PC-3 (cell line): ENCODE data around the gene SNX8. TPM values are rescaled to one million over a fixed set of nuclear protein-coding genes. Genes with fewer than 3 reads are reported as not detected.

Source experiments
- ATAC-seq: fragments of 200-7000 bp; cut with Tn5 transposase; 2 replicates; pipeline ENCODE4 v1.9.1; 2020; ENCODE audit warnings: mild to moderate bottlenecking, moderate library complexity
- BruUV-seq: library from RNA; stranded (reverse); fragments of 400-500 nt; replicated peaks from 2 replicates; lab custom pipeline; 2021; lab: Mats Ljungman, UMichigan
- CTCF ChIA-PET: fragments of 300-600 bp; sonication (Branson Sonifier 250); formaldehyde crosslinking; loops from one replicate; lab custom pipeline; 2022; ENCODE audit warnings: antibody characterized with exemption; lab: Charles Lee
- POLR2A ChIA-PET: fragments of 300-600 bp; sonication (Branson Sonifier 250); formaldehyde crosslinking; loops from one replicate; lab custom pipeline; 2022; ENCODE audit warnings: antibody characterized with exemption; ENCODE audit not compliant: unreplicated experiment; lab: Charles Lee
- DNase-seq: peaks from one replicate; pipeline ENCODE4 v3.0.0-alpha.2; 2015
- H2AFZ ChIP-seq: fragments of 300-600 bp; sonication (generic); 2 replicates; pipeline ENCODE4 v1.6.0; 2016; ENCODE audit warnings: antibody characterized with exemption, low read length
- H3F3A ChIP-seq: fragments of 300-600 bp; sonication (generic); one replicate; pipeline ENCODE4 v1.6.0; 2017; ENCODE audit warnings: antibody characterized with exemption, low read length, control low read depth, mild to moderate bottlenecking; ENCODE audit not compliant: unreplicated experiment
- H3K27ac ChIP-seq: fragments of 300-600 bp; sonication (generic); 2 replicates; pipeline ENCODE4 v1.5.1; 2016; ENCODE audit warnings: mild to moderate bottlenecking, low read length
- H3K27me3 ChIP-seq: fragments of 300-600 bp; sonication (generic); 2 replicates; pipeline ENCODE4 v1.6.1; 2016; ENCODE audit warnings: low read length, mixed read lengths
- H3K36me3 ChIP-seq: fragments of 300-600 bp; sonication (generic); 2 replicates; pipeline ENCODE4 v1.6.1; 2016; ENCODE audit warnings: low read depth, mixed run types, low read length, mixed read lengths
- H3K4me1 ChIP-seq: fragments of 300-600 bp; sonication (generic); 2 replicates; pipeline ENCODE4 v1.5.1; 2016; ENCODE audit warnings: low read length; ENCODE audit not compliant: insufficient read depth
- H3K4me2 ChIP-seq: fragments of 300-600 bp; sonication (generic); 2 replicates; pipeline ENCODE4 v1.6.0; 2016; ENCODE audit warnings: low read length
- H3K4me3 ChIP-seq: fragments of 300-600 bp; sonication (generic); 2 replicates; pipeline ENCODE4 v1.5.1; 2016; ENCODE audit warnings: mild to moderate bottlenecking, low read length, mixed read lengths
- H3K79me2 ChIP-seq: fragments of 300-600 bp; sonication (generic); 2 replicates; pipeline ENCODE4 v1.6.1; 2017; ENCODE audit warnings: low read length, mixed read lengths
- H3K9ac ChIP-seq: fragments of 300-600 bp; sonication (generic); 2 replicates; pipeline ENCODE4 v1.6.0; 2016; ENCODE audit warnings: mild to moderate bottlenecking, low read length
- H3K9me2 ChIP-seq: fragments of 300-600 bp; sonication (generic); replicated peaks from 2 replicates; pipeline ENCODE4 v1.6.1; 2016; ENCODE audit warnings: mixed run types, low read length, mixed read lengths
- H3K9me3 ChIP-seq: fragments of 300-600 bp; sonication (generic); 2 replicates; pipeline ENCODE4 v1.6.1; 2016; ENCODE audit warnings: low read length, mixed read lengths
- H4K20me1 ChIP-seq: fragments of 300-600 bp; sonication (generic); 2 replicates; pipeline ENCODE4 v1.6.1; 2016; ENCODE audit warnings: low read length, mixed read lengths
- EZH2 ChIP-seq: fragments of 300-600 bp; sonication (generic); IDR thresholded peaks from one replicate; pipeline ENCODE4 v1.6.1; 2017; ENCODE audit warnings: antibody characterized with exemption, mild to moderate bottlenecking, low read length; ENCODE audit not compliant: unreplicated experiment
- EZH2phosphoT487 ChIP-seq: fragments of 300-600 bp; sonication (generic); IDR thresholded peaks from 2 replicates; pipeline ENCODE4 v1.6.1; 2018; ENCODE audit warnings: mild to moderate bottlenecking, antibody characterized with exemption, low read length, borderline replicate concordance
- intact Hi-C: fragments of 100-400 bp; cut with micrococcal nuclease; formaldehyde crosslinking; loops from 2 replicates; pipeline ENCODE4 v1.9.0; 2023
- total RNA-seq: library from RNA; depleted of rRNA; stranded (reverse); fragments of >200 nt; gene quantifications from 2 replicates; pipeline ENCODE4 v1.2.3, GENCODE V29; 2014
- TF ChIP-seq, protein P1 (sequence below): fragments of 300-600 bp; sonication (generic); conservative IDR thresholded peaks from 2 replicates; pipeline ENCODE4 v1.5.1; 2017; ENCODE audit warnings: antibody characterized with exemption, low read depth, mild to moderate bottlenecking, low read length

SNX8 gene
- total RNA-seq, 1 experiment from 2014 or later: 12.3 TPM

DNA sequence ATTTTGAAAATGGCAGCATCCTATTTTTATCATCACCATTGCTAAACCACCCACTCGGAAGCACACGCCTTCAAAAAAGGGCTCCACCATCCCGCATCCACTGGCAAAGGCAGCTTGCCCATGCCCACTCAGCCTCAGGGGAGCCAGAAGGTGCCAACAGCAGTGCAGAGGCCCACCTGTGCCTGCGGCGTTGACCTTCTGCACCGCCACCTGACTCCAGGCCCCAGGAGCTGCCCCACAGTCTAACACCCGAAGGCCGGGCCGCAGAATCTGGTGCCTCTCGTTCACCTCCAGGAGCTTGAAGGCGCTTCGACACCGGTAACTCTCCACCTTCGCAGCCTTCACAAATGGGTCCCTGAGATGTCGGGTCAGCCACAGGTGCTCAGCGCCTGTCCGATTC, 75.0 kb downstream of the SNX8 start:
- TF ChIP-seq EZH2 (no peak), EZH2phosphoT487 (no peak)
- TF ChIP-seq, protein P1, sequence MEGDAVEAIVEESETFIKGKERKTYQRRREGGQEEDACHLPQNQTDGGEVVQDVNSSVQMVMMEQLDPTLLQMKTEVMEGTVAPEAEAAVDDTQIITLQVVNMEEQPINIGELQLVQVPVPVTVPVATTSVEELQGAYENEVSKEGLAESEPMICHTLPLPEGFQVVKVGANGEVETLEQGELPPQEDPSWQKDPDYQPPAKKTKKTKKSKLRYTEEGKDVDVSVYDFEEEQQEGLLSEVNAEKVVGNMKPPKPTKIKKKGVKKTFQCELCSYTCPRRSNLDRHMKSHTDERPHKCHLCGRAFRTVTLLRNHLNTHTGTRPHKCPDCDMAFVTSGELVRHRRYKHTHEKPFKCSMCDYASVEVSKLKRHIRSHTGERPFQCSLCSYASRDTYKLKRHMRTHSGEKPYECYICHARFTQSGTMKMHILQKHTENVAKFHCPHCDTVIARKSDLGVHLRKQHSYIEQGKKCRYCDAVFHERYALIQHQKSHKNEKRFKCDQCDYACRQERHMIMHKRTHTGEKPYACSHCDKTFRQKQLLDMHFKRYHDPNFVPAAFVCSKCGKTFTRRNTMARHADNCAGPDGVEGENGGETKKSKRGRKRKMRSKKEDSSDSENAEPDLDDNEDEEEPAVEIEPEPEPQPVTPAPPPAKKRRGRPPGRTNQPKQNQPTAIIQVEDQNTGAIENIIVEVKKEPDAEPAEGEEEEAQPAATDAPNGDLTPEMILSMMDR: no peak
- no peak overlapping the region for H3K9ac ChIP-seq
- no peak overlapping the region for H3K27ac ChIP-seq
- no peaks in the 10 kb centered on the region for H3F3A ChIP-seq
- H3K4me2 ChIP-seq: no peak overlapping the region
- no peaks in the 10 kb centered on the region for H3K27me3 ChIP-seq
- ChIA-PET POLR2A (no interaction called here), CTCF (no interaction called here)
- ATAC-seq (no peak), DNase-seq (no peak)
- BruUV-seq: no TSS peak
- H3K9me3 ChIP-seq: no peaks in the 10 kb centered on the region
- H4K20me1 ChIP-seq: no peaks in the 10 kb centered on the region
- H2AFZ ChIP-seq: no peak overlapping the region
- H3K4me1 ChIP-seq: peaks cover 17% of the 10 kb centered on the region
- intact Hi-C loops: no loop called here
- H3K4me3 ChIP-seq: no peak overlapping the region
- H3K9me2 ChIP-seq: no peaks in the 10 kb centered on the region
- H3K36me3 ChIP-seq: peaks cover 26% of the 10 kb centered on the region
- H3K79me2 ChIP-seq: peaks cover 35% of the 10 kb centered on the region

DNA sequence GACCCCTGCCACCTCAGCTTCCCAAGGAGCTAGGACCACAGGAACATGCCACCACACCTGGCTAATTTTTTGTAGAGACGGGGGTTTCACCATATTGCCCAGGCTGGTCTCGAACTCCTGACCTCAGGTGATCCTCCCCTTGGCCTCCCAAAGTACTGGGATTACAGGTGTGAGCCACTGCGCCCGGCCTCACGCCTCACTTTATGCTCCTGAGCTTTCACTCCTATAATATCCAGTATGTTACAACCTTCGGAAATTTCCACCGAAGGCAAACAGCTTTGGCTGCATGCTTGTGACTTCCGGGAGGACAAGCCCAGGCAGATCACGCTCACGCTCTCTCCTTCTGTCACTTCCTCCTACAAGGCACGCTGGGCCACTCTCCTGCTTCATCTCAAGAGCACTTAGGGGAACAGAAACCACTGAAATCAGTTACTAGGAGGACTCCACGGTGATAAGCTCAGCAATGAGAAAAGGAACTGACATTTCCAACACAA, 77.1 kb downstream of the SNX8 start:
- Histone ChIP-seq H3K9ac (no peak overlapping the region), H3K4me1 (peaks cover 5% of the 10 kb centered on the region), H3K27me3 (no peaks in the 10 kb centered on the region), H3K79me2 (peaks cover 31% of the 10 kb centered on the region), H3F3A (no peaks in the 10 kb centered on the region), H3K27ac (no peak overlapping the region), H3K4me3 (no peak overlapping the region), H4K20me1 (no peaks in the 10 kb centered on the region), H2AFZ (no peak overlapping the region), H3K9me3 (no peaks in the 10 kb centered on the region), H3K9me2 (no peaks in the 10 kb centered on the region), H3K4me2 (no peak overlapping the region), H3K36me3 (peaks cover 26% of the 10 kb centered on the region)
- no peak for DNase-seq
- no peak for ATAC-seq
- CTCF ChIA-PET: no interaction called here
- POLR2A ChIA-PET: no interaction called here
- intact Hi-C loops: no loop called here
- TF ChIP-seq EZH2phosphoT487 (no peak), EZH2 (no peak)
- TF ChIP-seq, protein P1: no peak
- BruUV-seq: no TSS peak

DNA sequence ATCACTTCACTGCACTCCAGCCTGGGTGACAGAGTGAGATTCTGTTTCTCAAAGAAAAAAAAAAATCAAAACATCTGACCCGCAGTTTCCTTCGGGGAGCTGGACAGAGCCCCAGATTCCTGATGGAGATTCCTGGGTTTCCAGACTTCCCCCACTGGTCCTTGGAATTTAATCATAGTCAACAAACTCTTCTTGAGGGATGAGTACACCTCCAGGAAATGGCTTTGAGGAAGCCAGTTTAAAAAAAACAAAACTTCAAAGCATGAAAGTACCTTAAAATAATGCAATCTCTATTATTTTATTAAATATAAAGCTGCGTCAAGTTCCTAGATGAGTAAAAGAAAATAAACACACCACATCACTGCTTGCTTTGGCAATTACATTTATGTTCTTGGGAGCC, 80.3 kb downstream of the SNX8 start:
- Histone ChIP-seq H3K36me3 (peaks cover 27% of the 10 kb centered on the region), H3K4me3 (no peak overlapping the region), H3K9me3 (no peaks in the 10 kb centered on the region), H3F3A (no peaks in the 10 kb centered on the region), H3K4me1 (peaks cover 6% of the 10 kb centered on the region; the same call in 1 of the 2 replicates), H4K20me1 (no peaks in the 10 kb centered on the region), H2AFZ (no peak overlapping the region), H3K4me2 (no peak overlapping the region), H3K9ac (no peak overlapping the region), H3K27ac (no peak overlapping the region), H3K9me2 (no peaks in the 10 kb centered on the region), H3K27me3 (no peaks in the 10 kb centered on the region), H3K79me2 (peaks cover 38% of the 10 kb centered on the region)
- intact Hi-C loops: no loop called here
- no TSS peak for BruUV-seq
- TF ChIP-seq, protein P1: no peak
- no peak for TF ChIP-seq EZH2
- no peak for TF ChIP-seq EZH2phosphoT487
- ChIA-PET POLR2A (no interaction called here), CTCF (no interaction called here)
- no peak for ATAC-seq
- DNase-seq: no peak
